Ovary (tissue), 3 donors: ENCODE data around the gene FRMD4A.

Experiments used
- CTCF ChIP-seq, 3 donors: fragments of 450-650 bp in 2 of 3; fragments of 200-600 bp in 1 of 3; IDR thresholded peaks; one replicate each; pipeline versions ENCODE4 v1.5.1 to v1.8.0; 2016 to 2022; ENCODE audit warnings: antibody characterized with exemption in 3 of 3, mild to moderate bottlenecking in 1 of 3
- POLR2A ChIP-seq: fragments of 450-650 bp; IDR thresholded peaks from one replicate; pipeline ENCODE4 v1.6.1; 2017; ENCODE audit warnings: antibody characterized with exemption, mild to moderate bottlenecking, moderate library complexity
- donor health status: DM: no; HTN: no; CAD: no.

- TF ChIP-seq CTCF (IDR thresholded peaks at IDR 0.05) (no peak), POLR2A (no peak)
Observed at GRCh38 chr10:13885238-13885990, 445.3 kb downstream of the FRMD4A start.
